Neural cell (in vitro differentiated cells): ENCODE results near the gene RBBP7. TPM values are rescaled to one million over a fixed set of nuclear protein-coding genes. Genes with fewer than 3 reads are reported as not detected.

Experiments
- H2AFZ ChIP-seq: fragments of 200-600, 300-800 bp; sonication (generic), shearing (Covaris generic); 2 replicates; pipeline ENCODE4 v1.6.0; 2014; ENCODE audit warnings: low read depth, mild to moderate bottlenecking, antibody characterized with exemption, low read length, moderate library complexity
- H3F3A ChIP-seq: fragments of 200-600 bp; shearing (Covaris generic); 2 replicates; pipeline ENCODE4 v1.6.1; 2016; ENCODE audit warnings: mild to moderate bottlenecking, moderate library complexity, mixed read lengths, antibody characterized with exemption, low read length; ENCODE audit not compliant: insufficient read depth, poor library complexity, severe bottlenecking
- H3K27ac ChIP-seq: fragments of 200-600, 300-800 bp; sonication (generic), shearing (Covaris generic); 2 replicates; pipeline ENCODE4 v1.5.1; 2014; ENCODE audit warnings: mild to moderate bottlenecking, low read length, moderate library complexity
- H3K27me3 ChIP-seq: fragments of 300-800, 200-600 bp; sonication (generic), shearing (Covaris generic); 2 replicates; pipeline ENCODE4 v1.6.0; 2014; ENCODE audit warnings: mild to moderate bottlenecking, low read depth, low read length, moderate library complexity; ENCODE audit not compliant: insufficient read depth
- H3K36me3 ChIP-seq: fragments of 300-800, 200-600 bp; sonication (generic), shearing (Covaris generic); 2 replicates; pipeline ENCODE4 v1.5.1; 2014; ENCODE audit warnings: mild to moderate bottlenecking, antibody characterized with exemption, low read length, moderate library complexity; ENCODE audit not compliant: insufficient read depth
- H3K4me2 ChIP-seq: fragments of 300-800, 200-600 bp; sonication (generic), shearing (Covaris generic); 2 replicates; pipeline ENCODE4 v1.6.0; 2014; ENCODE audit warnings: mild to moderate bottlenecking, low read length
- H3K4me3 ChIP-seq: fragments of 300-800, 200-600 bp; sonication (generic), shearing (Covaris generic); 2 replicates; pipeline ENCODE4 v1.5.1; 2014; ENCODE audit warnings: mild to moderate bottlenecking, low read length, moderate library complexity
- H3K79me2 ChIP-seq: fragments of 200-600 bp; shearing (Covaris generic); replicated peaks from 2 replicates; pipeline ENCODE4 v1.6.0; 2014; ENCODE audit warnings: mild to moderate bottlenecking, low read length, moderate library complexity; ENCODE audit not compliant: insufficient read depth
- H3K9ac ChIP-seq: fragments of 300-800, 200-600 bp; sonication (generic), shearing (Covaris generic); 2 replicates; pipeline ENCODE4 v1.6.1; 2016; ENCODE audit warnings: mild to moderate bottlenecking, low read length, mixed read lengths
- H3K9me2 ChIP-seq: fragments of 200-600 bp; shearing (Covaris generic); 2 replicates; pipeline ENCODE4 v1.6.1; 2016; ENCODE audit warnings: mild to moderate bottlenecking, low read length, mixed read lengths; ENCODE audit not compliant: insufficient read depth
- H3K9me3 ChIP-seq: fragments of 200-600, 300-800 bp; sonication (generic), shearing (Covaris generic); 2 replicates; pipeline ENCODE4 v1.6.1; 2016; ENCODE audit warnings: mild to moderate bottlenecking, mixed run types, low read length, moderate library complexity, mixed read lengths
- H4K20me1 ChIP-seq: fragments of 200-600 bp; shearing (Covaris generic); 2 replicates; pipeline ENCODE4 v1.6.1; 2016; ENCODE audit warnings: mild to moderate bottlenecking, mixed run types; ENCODE audit not compliant: insufficient read depth
- CTCF ChIP-seq: fragments of 450-650 bp; IDR thresholded peaks from 2 replicates; pipeline ENCODE4 v1.5.1; 2014; ENCODE audit warnings: antibody characterized with exemption, mild to moderate bottlenecking, moderate library complexity; ENCODE audit not compliant: poor library complexity, severe bottlenecking
- EP300 ChIP-seq: fragments of 450-650 bp; conservative IDR thresholded peaks from 2 replicates; pipeline ENCODE4 v1.6.1; 2014; ENCODE audit warnings: antibody characterized with exemption, mild to moderate bottlenecking, moderate library complexity; ENCODE audit not compliant: poor library complexity, severe bottlenecking
- EZH2 ChIP-seq: fragments of 200-600, 300-800 bp; shearing (Covaris generic), sonication (generic); IDR thresholded peaks from 2 replicates; pipeline ENCODE4 v1.6.1; 2014; ENCODE audit warnings: antibody characterized with exemption, low read length, borderline replicate concordance, mild to moderate bottlenecking; ENCODE audit not compliant: insufficient read depth, poor library complexity, severe bottlenecking
- MXI1 ChIP-seq: fragments of 450-650 bp; conservative IDR thresholded peaks from 2 replicates; pipeline ENCODE4 v1.6.1; 2014; ENCODE audit warnings: antibody characterized with exemption, mild to moderate bottlenecking; ENCODE audit not compliant: poor library complexity, severe bottlenecking
- POLR2AphosphoS5 ChIP-seq: IDR thresholded peaks from 2 replicates; pipeline ENCODE4 v1.6.1; 2012
- RAD21 ChIP-seq: fragments of 450-650 bp; conservative IDR thresholded peaks from 2 replicates; pipeline ENCODE4 v1.6.1; 2014; ENCODE audit warnings: antibody characterized with exemption, mild to moderate bottlenecking, moderate library complexity
- REST ChIP-seq: IDR thresholded peaks from 2 replicates; pipeline ENCODE4 v1.6.1; 2012; ENCODE audit warnings: borderline replicate concordance
- SMC3 ChIP-seq: fragments of 450-650 bp; conservative IDR thresholded peaks from 2 replicates; pipeline ENCODE4 v1.6.1; 2014; ENCODE audit warnings: antibody characterized with exemption, mild to moderate bottlenecking, moderate library complexity; ENCODE audit not compliant: poor library complexity
- TAF1 ChIP-seq: IDR thresholded peaks from 2 replicates; pipeline ENCODE4 v1.6.1; 2012; ENCODE audit warnings: low read depth
- polyA plus RNA-seq: library from polyadenylated mRNA; depleted of rRNA; stranded (reverse); fragments of >200 nt; gene quantifications from 2 replicates; pipeline ENCODE4 v1.2.3, GENCODE V29; 2014

The RBBP7 gene
- polyA plus RNA-seq, 1 donor from 2014 or later, result 204 TPM

DNA sequence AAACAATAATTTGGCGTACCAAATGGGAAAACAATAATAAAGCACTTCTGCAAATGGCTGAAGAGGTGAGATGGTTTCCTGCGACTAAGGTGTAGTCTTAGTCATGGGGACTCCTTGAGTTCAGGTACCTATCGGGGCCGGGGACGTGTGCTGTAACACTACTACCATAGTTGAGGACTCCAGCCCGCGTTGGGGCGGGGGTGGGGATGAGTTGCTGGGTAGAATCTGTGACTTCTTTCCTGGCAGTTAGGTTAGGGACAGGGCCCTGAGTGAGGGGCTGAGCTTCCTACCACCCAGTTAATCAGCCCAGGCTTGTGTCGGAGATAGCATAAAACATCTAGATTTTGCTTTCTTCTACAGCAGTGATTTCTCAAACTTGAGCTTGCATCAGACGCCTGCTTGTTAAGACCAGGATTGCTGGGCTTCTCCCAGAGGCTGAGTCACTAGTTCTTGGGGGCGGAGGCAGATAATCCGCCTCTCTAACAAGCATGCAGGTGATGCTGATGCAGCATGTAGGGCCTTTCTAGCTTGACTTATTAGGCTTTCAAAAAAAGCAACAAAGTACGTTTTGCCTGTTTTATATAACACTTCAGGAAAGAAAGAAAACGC lies 30.2 kb downstream of the RBBP7 start:
- Histone ChIP-seq H4K20me1 (no peaks in the 10 kb centered on the region), H3K4me3 (no peak overlapping the region), H3F3A (no peaks in the 10 kb centered on the region), H3K27ac (no peak overlapping the region), H3K79me2 (no peaks in the 10 kb centered on the region), H3K9me2 (no peaks in the 10 kb centered on the region), H3K36me3 (no peaks in the 10 kb centered on the region), H3K9me3 (no peaks in the 10 kb centered on the region), H2AFZ (no peak overlapping the region), H3K9ac (no peak overlapping the region), H3K4me2 (no peak overlapping the region), H3K27me3 (no peaks in the 10 kb centered on the region)
- no peak for TF ChIP-seq POLR2AphosphoS5
- no peak for TF ChIP-seq RAD21
- no peak for TF ChIP-seq EZH2
- no peak for TF ChIP-seq MXI1
- no peak for TF ChIP-seq CTCF
- no peak for TF ChIP-seq EP300
- TF ChIP-seq SMC3, result no peak
- no peak for TF ChIP-seq TAF1
- TF ChIP-seq REST, result no peak

DNA sequence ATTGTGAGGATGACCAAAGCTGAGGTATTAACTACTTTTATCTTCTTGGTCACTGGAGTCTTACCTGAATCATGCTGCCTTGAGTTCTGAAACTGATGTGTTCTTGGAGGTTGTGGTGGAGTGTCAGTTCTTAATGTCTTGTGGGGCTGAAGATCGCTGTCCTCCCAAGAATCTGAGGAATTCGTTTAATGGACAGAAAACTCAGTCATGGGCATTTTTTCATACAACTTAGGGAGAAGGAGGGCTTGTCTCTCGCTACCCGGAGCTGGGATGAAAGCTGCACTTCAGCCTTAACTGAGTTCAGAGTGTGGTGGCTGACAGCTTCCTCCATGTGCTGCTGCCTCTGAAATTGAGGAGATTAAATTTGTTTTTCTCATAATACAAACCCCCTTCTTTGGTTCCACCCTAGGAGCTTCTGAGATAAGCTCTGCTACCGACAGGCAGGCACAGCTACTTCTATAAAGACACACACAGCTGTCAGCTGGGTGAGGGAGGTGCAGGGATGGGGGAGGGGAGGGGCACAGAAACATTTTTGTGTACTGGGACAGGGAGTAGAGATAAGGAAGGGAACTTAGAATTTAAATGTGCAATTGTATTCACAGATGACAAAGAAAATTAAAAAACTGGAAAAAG lies 30.8 kb downstream of the RBBP7 start:
- TF ChIP-seq EZH2 (no peak), SMC3 (no peak)
- Histone ChIP-seq H3K27ac (no peak overlapping the region), H3K9ac (no peak overlapping the region), H4K20me1 (no peaks in the 10 kb centered on the region), H3K9me3 (no peaks in the 10 kb centered on the region), H3K4me3 (no peak overlapping the region), H3F3A (no peaks in the 10 kb centered on the region), H2AFZ (no peak overlapping the region), H3K27me3 (no peaks in the 10 kb centered on the region), H3K4me2 (no peak overlapping the region), H3K36me3 (no peaks in the 10 kb centered on the region), H3K9me2 (no peaks in the 10 kb centered on the region), H3K79me2 (no peaks in the 10 kb centered on the region)
